Ectodermal cell (in vitro differentiated cells): Measurements from ENCODE around the gene ZNF92.
"Not testable (repeated sequence)": the region's sequence is repeated elsewhere in the genome, so short reads cannot be mapped to it uniquely, and the experiment has no call there.

ENCODE experiments used
- H3K27ac ChIP-seq: 2 replicates; pipeline ENCODE4 v1.7.0; 2013; ENCODE audit warnings: mild to moderate bottlenecking, low read depth, low read length; ENCODE audit not compliant: insufficient read depth, poor library complexity, severe bottlenecking
- H3K27me3 ChIP-seq: 2 replicates; pipeline ENCODE4 v1.7.0; 2013; ENCODE audit warnings: mild to moderate bottlenecking, low read length; ENCODE audit not compliant: insufficient read depth, control insufficient read depth, poor library complexity, severe bottlenecking
- H3K36me3 ChIP-seq: one replicate; pipeline ENCODE4 v1.7.0; 2013; ENCODE audit warnings: low read length; ENCODE audit not compliant: control insufficient read depth, insufficient read depth
- H3K4me1 ChIP-seq: one replicate; pipeline ENCODE4 v1.7.0; 2013; ENCODE audit warnings: low read length; ENCODE audit not compliant: control insufficient read depth, insufficient read depth
- H3K4me3 ChIP-seq: 2 replicates; pipeline ENCODE4 v1.7.0; 2013; ENCODE audit warnings: low read depth, low read length, control low read depth; ENCODE audit not compliant: insufficient read depth
- H3K9me3 ChIP-seq: 2 replicates; pipeline ENCODE4 v1.7.0; 2013; ENCODE audit warnings: mild to moderate bottlenecking, low read length, moderate library complexity; ENCODE audit not compliant: control insufficient read depth
- WGBS, 2 experiments: methylation state at CpG; one replicate each; pipeline ENCODE4 v1.1.7; 2013; ENCODE audit warnings: missing lambda C conversion rate in 2 of 2; 5-methylcytosine and 5-hydroxymethylcytosine counted together

Gene ZNF92

GRCh38 chr7:65422670-65423069 is 49.0 kb downstream of the ZNF92 start:
- H3K36me3 ChIP-seq, result no peaks in the 10 kb centered on the region

GRCh38 chr7:65423286-65423685 is 49.6 kb downstream of the ZNF92 start:
- H3K9me3 ChIP-seq, H3K4me1 ChIP-seq, H3K27ac ChIP-seq, H3K36me3 ChIP-seq, H3K27me3 ChIP-seq, H3K4me3 ChIP-seq: not testable (repeated sequence)
- 81 to 86% methylated on average over 3 of the region's 3 CpGs for WGBS, 2 experiments

More at GRCh38 chr7:65422670-65423069, 49.0 kb downstream of the ZNF92 start:
- Histone ChIP-seq H3K9me3 (peaks cover 4% of the 10 kb centered on the region), H3K4me3 (no peak overlapping the region), H3K27ac (no peak overlapping the region), H3K27me3 (no peaks in the 10 kb centered on the region), H3K4me1 (no peaks in the 10 kb centered on the region)

DNA sequence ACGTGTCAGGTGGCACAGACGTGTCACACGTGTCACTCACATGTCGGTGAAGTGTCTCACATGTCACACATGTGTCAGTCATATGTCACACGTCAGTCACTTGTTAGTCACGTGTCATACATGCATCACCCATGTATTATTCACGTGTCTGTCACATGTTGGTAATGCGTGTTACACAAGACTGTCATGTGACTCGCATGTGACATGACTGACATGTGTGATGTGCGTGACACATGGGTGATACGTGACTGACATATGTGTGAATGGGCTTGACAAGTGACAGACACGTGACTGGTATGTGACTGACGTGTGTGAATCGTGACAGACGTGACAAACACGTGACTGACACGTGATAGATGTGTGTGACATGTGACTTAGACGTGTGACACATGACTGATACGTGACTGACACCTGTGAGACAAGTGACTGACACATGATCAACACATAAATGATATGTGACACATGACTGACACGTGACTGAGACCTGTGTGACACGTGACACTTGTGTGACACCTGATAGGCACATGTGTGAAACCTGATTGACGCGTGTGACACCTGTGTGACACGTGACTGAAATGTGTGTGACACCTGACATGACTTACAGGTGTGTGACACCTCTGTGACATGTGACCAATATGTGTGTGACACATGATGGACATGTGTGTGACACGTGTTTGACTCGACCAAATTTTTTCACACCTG is 56.1 kb downstream of the ZNF92 start:
- Histone ChIP-seq H3K4me1 (no peaks in the 10 kb centered on the region), H3K4me3 (no peak overlapping the region), H3K9me3 (peaks cover 7% of the 10 kb centered on the region), H3K27ac (no peak overlapping the region), H3K27me3 (no peaks in the 10 kb centered on the region), H3K36me3 (no peaks in the 10 kb centered on the region)
- WGBS, 2 experiments, result 91% methylated on average over 26 of the region's 26 CpGs

- Histone ChIP-seq H3K27me3 (no peaks in the 10 kb centered on the region), H3K9me3 (peaks cover 7% of the 10 kb centered on the region), H3K36me3 (no peaks in the 10 kb centered on the region), H3K4me1 (no peaks in the 10 kb centered on the region), H3K4me3 (no peak overlapping the region), H3K27ac (no peak overlapping the region)
- 94 to 95% methylated on average over 26 of the region's 26 CpGs for WGBS, 2 experiments
These were observed 56.9 kb downstream of the ZNF92 start for GRCh38 chr7:65430344-65431186.

DNA sequence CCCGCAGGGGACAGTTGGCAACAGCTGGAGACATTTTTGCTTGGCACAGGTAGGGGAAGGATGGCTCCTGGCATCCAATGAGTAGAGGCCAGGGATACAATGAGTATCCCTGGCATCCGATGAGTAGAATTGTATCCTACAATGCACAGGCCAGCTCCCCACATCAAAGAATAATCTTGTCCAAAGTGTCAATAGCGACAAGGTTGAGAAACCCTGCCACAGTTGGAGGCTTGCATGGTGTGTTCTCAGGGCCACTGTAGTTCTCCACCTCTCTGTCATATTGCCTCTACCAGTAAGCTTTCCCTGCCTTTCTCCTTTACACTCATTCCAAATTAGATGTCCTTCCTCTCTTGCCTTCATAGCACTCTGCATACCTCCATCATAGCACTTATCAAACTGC is 60.7 kb downstream of the ZNF92 start:
- no peaks in the 10 kb centered on the region for H3K4me1 ChIP-seq
- peaks cover 7% of the 10 kb centered on the region for H3K9me3 ChIP-seq
- H3K4me3 ChIP-seq, result no peak overlapping the region
- no peaks in the 10 kb centered on the region for H3K36me3 ChIP-seq
- H3K27me3 ChIP-seq, result no peaks in the 10 kb centered on the region
- no peak overlapping the region for H3K27ac ChIP-seq
- 86 to 90% methylated on average over 3 of the region's 3 CpGs for WGBS, 2 experiments

- Histone ChIP-seq H3K27ac (no peak overlapping the region), H3K4me1 (no peaks in the 10 kb centered on the region), H3K4me3 (no peak overlapping the region), H3K36me3 (no peaks in the 10 kb centered on the region), H3K9me3 (no peaks in the 10 kb centered on the region), H3K27me3 (no peaks in the 10 kb centered on the region)
These were observed 62.5 kb downstream of the ZNF92 start for GRCh38 chr7:65436163-65436562.

DNA sequence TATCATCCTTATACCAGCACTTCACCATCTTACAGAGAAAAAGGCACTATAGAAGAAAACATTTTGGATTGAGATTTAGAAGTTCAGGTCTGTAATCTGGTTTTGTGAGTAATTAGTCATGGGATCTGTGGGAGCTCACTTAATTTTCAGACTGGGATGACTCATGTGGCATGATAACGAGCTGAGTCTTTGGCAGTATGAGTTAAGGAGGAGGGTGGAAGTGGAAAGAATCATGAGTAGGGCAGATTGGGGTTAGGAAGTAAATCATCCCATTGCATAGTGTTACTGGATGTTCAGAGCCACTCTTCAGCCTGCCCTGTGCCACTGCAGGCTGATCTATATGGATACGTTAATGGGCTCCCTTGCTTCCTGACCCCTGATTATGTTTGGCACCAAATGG is 64.9 kb downstream of the ZNF92 start:
- H3K9me3 ChIP-seq, result no peaks in the 10 kb centered on the region
- H3K27ac ChIP-seq, result no peak overlapping the region
- H3K4me1 ChIP-seq, result no peaks in the 10 kb centered on the region
- H3K4me3 ChIP-seq, result no peak overlapping the region
- no peaks in the 10 kb centered on the region for H3K36me3 ChIP-seq
- 81 to 85% methylated on average over 2 of the region's 2 CpGs for WGBS, 2 experiments
- no peaks in the 10 kb centered on the region for H3K27me3 ChIP-seq

GRCh38 chr7:65441010-65441409 is 67.4 kb downstream of the ZNF92 start:
- no peaks in the 10 kb centered on the region for H3K36me3 ChIP-seq
- H3K9me3 ChIP-seq, result no peaks in the 10 kb centered on the region
- H3K4me1 ChIP-seq, result no peaks in the 10 kb centered on the region
- H3K4me3 ChIP-seq, result no peak overlapping the region
- no peak overlapping the region for H3K27ac ChIP-seq
- no peaks in the 10 kb centered on the region for H3K27me3 ChIP-seq

GRCh38 chr7:65444205-65444842 is 70.7 kb downstream of the ZNF92 start:
- WGBS, 2 experiments, result 86 to 100% methylated on average over 1 of the region's 1 CpG
- Histone ChIP-seq H3K36me3 (no peaks in the 10 kb centered on the region), H3K9me3 (no peaks in the 10 kb centered on the region), H3K4me1 (no peaks in the 10 kb centered on the region), H3K27ac (no peak overlapping the region), H3K4me3 (no peak overlapping the region), H3K27me3 (no peaks in the 10 kb centered on the region)
